Keratinocyte (primary cell): ENCODE results near the gene GNS. TPM values are rescaled to one million over a fixed set of nuclear protein-coding genes. Genes with fewer than 3 reads are reported as not detected.

ENCODE experiments used
- DNase-seq: peaks from one replicate; pipeline ENCODE4 v3.0.0-alpha.2; 2011; ENCODE audit warnings: low read depth, missing footprints, low spot score
- FAIRE-seq: peaks from 2 replicates; lab custom pipeline; 2011; peaks lifted over from hg19 to GRCh38; lab: Jason Lieb, UNC
- H2AFZ ChIP-seq: 2 replicates; pipeline ENCODE4 v1.6.0; 2012; ENCODE audit warnings: low read length, control low read depth, inconsistent platforms; ENCODE audit not compliant: control insufficient read depth
- H3K27ac ChIP-seq: 2 replicates; pipeline ENCODE4 v1.5.1; 2011; ENCODE audit warnings: low read length; ENCODE audit not compliant: control insufficient read depth, insufficient read depth
- H3K27me3 ChIP-seq: 3 replicates; pipeline ENCODE4 v1.6.0; 2011; ENCODE audit warnings: low read length; ENCODE audit not compliant: control insufficient read depth, insufficient read depth; ENCODE audit errors: extremely low read depth
- H3K36me3 ChIP-seq, 2 experiments: 2 replicates in 1 of 2; 3 replicates in 1 of 2; pipeline ENCODE4 v1.5.1; 2011; ENCODE audit warnings: low read length in 2 of 2, mild to moderate bottlenecking in 1 of 2; ENCODE audit not compliant: control insufficient read depth in 2 of 2, insufficient read depth in 2 of 2; ENCODE audit errors: extremely low read depth in 1 of 2
- H3K4me1 ChIP-seq: 3 replicates; pipeline ENCODE4 v1.5.1; 2011; ENCODE audit warnings: low read length; ENCODE audit not compliant: control insufficient read depth, insufficient read depth; ENCODE audit errors: extremely low read depth
- H3K4me2 ChIP-seq: 3 replicates; pipeline ENCODE4 v1.6.0; 2011; ENCODE audit warnings: low read depth, low read length; ENCODE audit not compliant: control insufficient read depth, insufficient read depth; ENCODE audit errors: extremely low read depth
- H3K4me3 ChIP-seq, 3 experiments: fragments of 200-600 bp in 1 of 3; sonication (generic) in 1 of 3; 2 replicates in 2 of 3; 3 replicates in 1 of 3; pipeline ENCODE4 v1.5.1; 2011 to 2016; ENCODE audit warnings: low read length in 3 of 3, mild to moderate bottlenecking in 3 of 3, control low read depth in 2 of 3, inconsistent platforms in 1 of 3, low read depth in 1 of 3, mixed read lengths in 1 of 3, mixed run types in 1 of 3, moderate library complexity in 1 of 3; ENCODE audit not compliant: control insufficient read depth in 2 of 3, insufficient read depth in 2 of 3; ENCODE audit errors: extremely low read depth in 1 of 3
- H3K79me2 ChIP-seq: 2 replicates; pipeline ENCODE4 v1.6.0; 2012; ENCODE audit warnings: low read length; ENCODE audit not compliant: control insufficient read depth, insufficient read depth
- H3K9ac ChIP-seq: 3 replicates; pipeline ENCODE4 v1.6.0; 2011; ENCODE audit warnings: low read length; ENCODE audit not compliant: control insufficient read depth, insufficient read depth; ENCODE audit errors: extremely low read depth
- H3K9me1 ChIP-seq: 3 replicates; pipeline ENCODE4 v1.6.0; 2011; ENCODE audit warnings: low read length; ENCODE audit not compliant: control insufficient read depth, insufficient read depth; ENCODE audit errors: extremely low read depth
- H3K9me3 ChIP-seq: 2 replicates; pipeline ENCODE4 v1.5.1; 2012; ENCODE audit warnings: low read depth, low read length; ENCODE audit not compliant: control insufficient read depth
- H4K20me1 ChIP-seq: 3 replicates; pipeline ENCODE4 v1.6.0; 2011; ENCODE audit warnings: low read length; ENCODE audit not compliant: control insufficient read depth, insufficient read depth; ENCODE audit errors: extremely low read depth
- EZH2 ChIP-seq: IDR thresholded peaks from one replicate; pipeline ENCODE4 v1.6.1; 2012; ENCODE audit warnings: inconsistent platforms, mild to moderate bottlenecking, low read length, moderate library complexity
- dilution Hi-C: fragments of 300-500 bp; cut with MboI; formaldehyde crosslinking; loops from one replicate; pipeline ENCODE4 v1.7.0; 2020; ENCODE audit warnings: low sequenced_read_pairs; ENCODE audit not compliant: extremely low pct_ligation_motif_present
- polyA plus RNA-seq, 5 experiments: library from polyadenylated mRNA; depleted of rRNA in 3 of 5; stranded (reverse) in 3 of 5; stranded (forward) in 1 of 5; unstranded in 1 of 5; fragments of >200 nt; gene quantifications; 1 replicate in 1 of 5; 2 replicates in 3 of 5; 3 replicates in 1 of 5; pipeline versions ENCODE4 v1.2.1 to v1.2.3, GENCODE V29; 2011 to 2012; ENCODE audit warnings: missing spikeins in 2 of 5, low read depth in 1 of 5, low replicate concordance in 1 of 5
- TF ChIP-seq, protein P1 (sequence below), 3 experiments: IDR thresholded peaks in 1 of 3; conservative IDR thresholded peaks in 1 of 3; optimal IDR thresholded peaks in 1 of 3; 2 replicates in 2 of 3; 3 replicates in 1 of 3; pipeline versions ENCODE3 to v1.5.1; 2011; ENCODE audit warnings: low read length in 3 of 3, mild to moderate bottlenecking in 3 of 3, moderate library complexity in 2 of 3, control low read depth in 1 of 3, inconsistent platforms in 1 of 3; ENCODE audit not compliant: insufficient read depth in 2 of 3; ENCODE audit errors: extremely low read depth in 1 of 3

GNS gene
- polyA plus RNA-seq, 1 donor (not counting 4 experiments of a cell fraction or from before 2014, with no cell fraction given): 57.8 TPM

GRCh38 chr12:64716371-64716770 is 42.8 kb downstream of the GNS start:
- Histone ChIP-seq H3K36me3 (peaks cover 5 to 9% of the 10 kb centered on the region in 2 experiments), H3K9me3 (no peaks in the 10 kb centered on the region), H3K9me1 (no peaks in the 10 kb centered on the region), H3K4me3 (no peak overlapping the region), H3K4me1 (no peaks in the 10 kb centered on the region), H3K9ac (no peak overlapping the region), H3K27me3 (no peaks in the 10 kb centered on the region), H2AFZ (no peak overlapping the region), H3K79me2 (no peaks in the 10 kb centered on the region), H4K20me1 (no peaks in the 10 kb centered on the region), H3K4me2 (no peak overlapping the region), H3K27ac (no peak overlapping the region)
- no peak for TF ChIP-seq EZH2
- TF ChIP-seq, protein P1, sequence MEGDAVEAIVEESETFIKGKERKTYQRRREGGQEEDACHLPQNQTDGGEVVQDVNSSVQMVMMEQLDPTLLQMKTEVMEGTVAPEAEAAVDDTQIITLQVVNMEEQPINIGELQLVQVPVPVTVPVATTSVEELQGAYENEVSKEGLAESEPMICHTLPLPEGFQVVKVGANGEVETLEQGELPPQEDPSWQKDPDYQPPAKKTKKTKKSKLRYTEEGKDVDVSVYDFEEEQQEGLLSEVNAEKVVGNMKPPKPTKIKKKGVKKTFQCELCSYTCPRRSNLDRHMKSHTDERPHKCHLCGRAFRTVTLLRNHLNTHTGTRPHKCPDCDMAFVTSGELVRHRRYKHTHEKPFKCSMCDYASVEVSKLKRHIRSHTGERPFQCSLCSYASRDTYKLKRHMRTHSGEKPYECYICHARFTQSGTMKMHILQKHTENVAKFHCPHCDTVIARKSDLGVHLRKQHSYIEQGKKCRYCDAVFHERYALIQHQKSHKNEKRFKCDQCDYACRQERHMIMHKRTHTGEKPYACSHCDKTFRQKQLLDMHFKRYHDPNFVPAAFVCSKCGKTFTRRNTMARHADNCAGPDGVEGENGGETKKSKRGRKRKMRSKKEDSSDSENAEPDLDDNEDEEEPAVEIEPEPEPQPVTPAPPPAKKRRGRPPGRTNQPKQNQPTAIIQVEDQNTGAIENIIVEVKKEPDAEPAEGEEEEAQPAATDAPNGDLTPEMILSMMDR (optimal IDR thresholded peaks at IDR 0.05 in 1 of 3, IDR thresholded peaks at IDR 0.05 in 1 of 3, conservative IDR thresholded peaks at IDR 0.05 in 1 of 3; ENCODE audit: extremely low read depth in 1 of 3, insufficient read depth in 2 of 3, low read length in 3 of 3): no peak
- no peak for DNase-seq
- no peak for FAIRE-seq
- dilution Hi-C loops: no loop called here

DNA sequence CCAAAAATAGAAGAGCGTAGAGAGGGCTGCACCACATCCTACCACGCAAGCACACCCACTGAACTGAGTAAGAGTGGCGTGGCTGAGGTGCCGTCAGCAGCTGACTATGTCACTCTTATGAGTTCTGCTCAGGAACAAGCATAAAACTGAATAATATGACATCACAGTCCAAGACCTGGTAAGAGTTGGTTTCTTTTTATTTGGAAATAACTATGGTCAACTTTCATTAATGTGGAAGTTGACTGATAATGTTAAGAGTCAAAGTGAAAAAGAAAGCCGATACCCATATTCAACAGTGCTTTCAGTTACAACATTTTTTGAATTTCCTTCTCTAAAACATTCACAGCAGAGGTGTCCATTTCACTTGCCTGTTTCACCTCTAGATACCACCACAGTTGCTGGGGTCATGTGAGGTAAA is 44.6 kb downstream of the GNS start:
- H3K79me2 ChIP-seq: no peaks in the 10 kb centered on the region
- H2AFZ ChIP-seq: no peak overlapping the region
- H3K27ac ChIP-seq: no peak overlapping the region
- peaks cover 2 to 5% of the 10 kb centered on the region in 2 experiments for H3K36me3 ChIP-seq
- DNase-seq (no peak), FAIRE-seq (no peak)
- no peaks in the 10 kb centered on the region for H4K20me1 ChIP-seq
- H3K27me3 ChIP-seq: no peaks in the 10 kb centered on the region
- H3K4me2 ChIP-seq: no peak overlapping the region
- no peaks in the 10 kb centered on the region for H3K9me3 ChIP-seq
- TF ChIP-seq, protein P1 (optimal IDR thresholded peaks at IDR 0.05 in 1 of 3, IDR thresholded peaks at IDR 0.05 in 1 of 3, conservative IDR thresholded peaks at IDR 0.05 in 1 of 3; ENCODE audit: extremely low read depth in 1 of 3, insufficient read depth in 2 of 3, low read length in 3 of 3): no peak
- no peak for TF ChIP-seq EZH2
- no peak overlapping the region for H3K9ac ChIP-seq
- H3K4me3 ChIP-seq: no peak overlapping the region
- no peaks in the 10 kb centered on the region for H3K9me1 ChIP-seq
- dilution Hi-C loops: no loop called here
- H3K4me1 ChIP-seq: no peaks in the 10 kb centered on the region
